ENCODE results near the gene TPCN2. TPM values are rescaled to one million over a fixed set of nuclear protein-coding genes. Genes with fewer than 3 reads are reported as not detected.

TPCN2 gene
- total RNA-seq, 1 donor from 2014 or later, result 6.3 TPM

DNA sequence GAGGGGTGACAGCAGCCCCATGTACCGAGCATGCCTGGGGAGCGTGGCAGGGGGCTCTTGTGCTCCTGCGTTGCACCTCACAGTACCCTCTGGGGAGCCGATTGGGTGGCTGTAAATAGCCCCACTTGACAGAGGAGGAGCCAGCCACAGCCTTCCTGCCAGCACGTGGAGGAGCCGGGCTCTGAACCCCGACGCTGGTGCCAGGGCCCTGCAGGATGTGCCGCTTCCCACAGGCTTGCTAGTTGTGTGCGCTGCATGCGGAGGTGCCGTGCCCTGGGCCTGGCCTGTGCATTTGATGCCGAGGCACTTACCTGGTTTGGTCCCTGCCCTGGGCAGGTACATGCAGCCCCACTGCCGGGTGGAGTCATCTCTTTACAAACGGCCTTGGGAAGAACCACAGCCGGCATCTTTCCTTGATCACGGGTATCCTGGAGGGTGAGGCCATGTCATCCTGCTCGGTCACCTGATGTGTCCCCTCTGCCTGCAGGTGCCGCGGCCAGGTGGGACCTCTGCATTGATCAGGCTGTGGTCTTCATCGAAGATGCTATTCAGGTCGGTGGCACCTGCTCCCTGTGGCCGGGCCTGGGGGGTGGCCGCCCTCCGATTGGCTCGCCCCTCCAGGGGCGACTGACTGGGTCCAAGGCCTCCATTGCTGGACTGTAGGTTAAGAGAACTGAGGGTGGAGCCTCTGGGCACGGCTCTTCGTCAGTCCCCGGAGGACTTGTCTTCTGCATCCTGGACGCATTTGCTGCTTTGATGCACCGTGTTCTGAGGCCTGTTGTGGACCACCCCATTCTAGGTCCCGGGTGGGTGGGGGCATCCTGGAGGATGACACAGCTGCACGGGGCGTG lies 5.0 kb downstream of the TPCN2 start:
- no peak for DNase-seq (ENCODE audit: low read depth)
- TF ChIP-seq, protein P1, sequence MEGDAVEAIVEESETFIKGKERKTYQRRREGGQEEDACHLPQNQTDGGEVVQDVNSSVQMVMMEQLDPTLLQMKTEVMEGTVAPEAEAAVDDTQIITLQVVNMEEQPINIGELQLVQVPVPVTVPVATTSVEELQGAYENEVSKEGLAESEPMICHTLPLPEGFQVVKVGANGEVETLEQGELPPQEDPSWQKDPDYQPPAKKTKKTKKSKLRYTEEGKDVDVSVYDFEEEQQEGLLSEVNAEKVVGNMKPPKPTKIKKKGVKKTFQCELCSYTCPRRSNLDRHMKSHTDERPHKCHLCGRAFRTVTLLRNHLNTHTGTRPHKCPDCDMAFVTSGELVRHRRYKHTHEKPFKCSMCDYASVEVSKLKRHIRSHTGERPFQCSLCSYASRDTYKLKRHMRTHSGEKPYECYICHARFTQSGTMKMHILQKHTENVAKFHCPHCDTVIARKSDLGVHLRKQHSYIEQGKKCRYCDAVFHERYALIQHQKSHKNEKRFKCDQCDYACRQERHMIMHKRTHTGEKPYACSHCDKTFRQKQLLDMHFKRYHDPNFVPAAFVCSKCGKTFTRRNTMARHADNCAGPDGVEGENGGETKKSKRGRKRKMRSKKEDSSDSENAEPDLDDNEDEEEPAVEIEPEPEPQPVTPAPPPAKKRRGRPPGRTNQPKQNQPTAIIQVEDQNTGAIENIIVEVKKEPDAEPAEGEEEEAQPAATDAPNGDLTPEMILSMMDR (conservative IDR thresholded peaks at IDR 0.05; ENCODE audit: low read depth, low read length), result no peak
- no peak overlapping the region for H3K4me3 ChIP-seq (ENCODE audit: low read depth, low read length)

DNA sequence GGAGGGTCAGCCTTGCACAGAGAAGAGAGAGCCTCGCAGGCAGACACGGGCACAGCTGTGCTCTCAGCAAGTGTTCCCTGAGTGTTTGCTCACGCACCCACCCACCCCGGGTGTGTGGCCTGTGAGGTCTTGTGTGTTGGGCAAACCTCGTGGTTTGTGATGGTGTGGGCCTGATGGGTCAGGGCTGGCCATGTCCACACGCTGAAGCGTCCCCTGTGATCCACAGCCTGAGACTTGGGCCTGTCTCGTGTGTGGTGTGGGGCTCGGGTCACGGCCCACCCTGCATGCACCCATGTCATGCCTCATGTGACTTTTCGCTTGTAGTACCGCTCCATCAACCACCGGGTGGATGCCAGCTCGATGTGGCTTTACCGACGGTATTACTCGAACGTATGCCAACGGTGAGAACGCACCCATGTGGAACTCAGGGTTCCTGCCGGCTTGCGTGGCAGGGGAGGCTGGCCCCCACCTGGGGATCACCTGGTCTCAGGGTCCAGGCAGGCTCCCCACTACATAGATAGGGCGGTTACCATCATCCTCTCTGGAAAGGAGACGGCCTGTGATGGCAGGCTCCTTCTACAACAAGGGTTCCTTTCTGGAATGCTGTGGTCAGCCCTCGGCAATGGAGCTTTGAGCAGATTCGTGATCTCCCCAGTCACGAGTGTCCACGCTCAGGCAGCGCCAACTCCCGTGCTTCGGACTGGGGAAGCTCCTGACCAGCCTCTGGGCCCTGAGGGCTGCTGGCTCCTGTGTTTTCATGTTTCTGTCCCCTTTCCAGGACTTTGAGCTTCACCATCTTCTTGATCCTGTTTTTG lies 5.9 kb downstream of the TPCN2 start:
- TF ChIP-seq, protein P1 (conservative IDR thresholded peaks at IDR 0.05; ENCODE audit: low read depth, low read length), result no peak

GRCh38 chr11:69055212-69055586 lies 6.5 kb downstream of the TPCN2 start:
- TF ChIP-seq, protein P1 (conservative IDR thresholded peaks at IDR 0.05; ENCODE audit: low read depth, low read length), result no peak
- DNase-seq (ENCODE audit: low read depth), result no peak
- H3K4me3 ChIP-seq (ENCODE audit: low read depth, low read length), result no peak overlapping the region

More for the DNA sequence above, 5.9 kb downstream of the TPCN2 start:
- no peak overlapping the region for H3K4me3 ChIP-seq (ENCODE audit: low read depth, low read length)
- DNase-seq (ENCODE audit: low read depth), result no peak

- H3K4me3 ChIP-seq (ENCODE audit: low read depth, low read length), result no peak overlapping the region
- TF ChIP-seq, protein P1 (conservative IDR thresholded peaks at IDR 0.05; ENCODE audit: low read depth, low read length), result no peak
- DNase-seq (ENCODE audit: low read depth), result no peak
Measured at GRCh38 chr11:69055598-69056516, 7.1 kb downstream of the TPCN2 start.

GRCh38 chr11:69057236-69057635 lies 8.5 kb downstream of the TPCN2 start:
- DNase-seq (ENCODE audit: low read depth), result no peak
- TF ChIP-seq, protein P1 (conservative IDR thresholded peaks at IDR 0.05; ENCODE audit: low read depth, low read length), result no peak
- H3K4me3 ChIP-seq (ENCODE audit: low read depth, low read length), result no peak overlapping the region

- H3K4me3 ChIP-seq (ENCODE audit: low read depth, low read length), result no peak overlapping the region
- no peak for DNase-seq (ENCODE audit: low read depth)
- TF ChIP-seq, protein P1 (conservative IDR thresholded peaks at IDR 0.05; ENCODE audit: low read depth, low read length), result no peak
Measured at GRCh38 chr11:69057801-69058200, 9.1 kb downstream of the TPCN2 start.

All from epithelial cell of proximal tubule (primary cell).